T-helper 22 cell (primary cell): ENCODE results near the gene FAP.

Experiments
- DNase-seq: peaks from one replicate; pipeline ENCODE4 v3.0.0-alpha.2; 2020; ENCODE audit warnings: low read depth

The FAP gene

GRCh38 chr2:162242586-162243280 lies 512 bp downstream of the FAP start:
- DNase-seq: no peak

- no peak for DNase-seq
Measured at GRCh38 chr2:162241571-162241970, 1.7 kb downstream of the FAP start.

GRCh38 chr2:162234620-162235462 lies 8.4 kb downstream of the FAP start:
- DNase-seq: no peak

- no peak for DNase-seq
Measured at GRCh38 chr2:162233197-162233596, 10.0 kb downstream of the FAP start.

GRCh38 chr2:162232671-162233070 lies 10.6 kb downstream of the FAP start:
- no peak for DNase-seq

- DNase-seq: no peak
Measured at GRCh38 chr2:162232027-162232426, 11.2 kb downstream of the FAP start.

GRCh38 chr2:162230761-162231160 lies 12.5 kb downstream of the FAP start:
- DNase-seq: no peak

GRCh38 chr2:162226836-162227235 lies 16.4 kb downstream of the FAP start:
- DNase-seq: no peak

- DNase-seq: no peak
Measured at GRCh38 chr2:162221064-162221463, 22.2 kb downstream of the FAP start.

- DNase-seq: no peak
Measured at GRCh38 chr2:162220368-162220767, 22.9 kb downstream of the FAP start.

- no peak for DNase-seq
Measured at GRCh38 chr2:162219426-162219825, 23.8 kb downstream of the FAP start.

- DNase-seq: no peak
Measured at GRCh38 chr2:162217598-162217997, 25.6 kb downstream of the FAP start.

GRCh38 chr2:162215162-162215561 lies 28.1 kb downstream of the FAP start:
- DNase-seq: no peak

- DNase-seq: no peak
Measured at GRCh38 chr2:162212366-162212765, 30.9 kb downstream of the FAP start.

- DNase-seq: no peak
Measured at GRCh38 chr2:162211732-162212131, 31.5 kb downstream of the FAP start.

- no peak for DNase-seq
Measured at GRCh38 chr2:162210385-162210784, 32.9 kb downstream of the FAP start.

- no peak for DNase-seq
Measured at GRCh38 chr2:162202203-162202602, 41.0 kb downstream of the FAP start.

GRCh38 chr2:162200636-162201035 lies 42.6 kb downstream of the FAP start:
- no peak for DNase-seq

- DNase-seq: no peak
Measured at GRCh38 chr2:162199913-162200312, 43.3 kb downstream of the FAP start.

GRCh38 chr2:162198239-162198638 lies 45.0 kb downstream of the FAP start:
- no peak for DNase-seq

- DNase-seq: no peak
Measured at GRCh38 chr2:162197069-162197825, 46.0 kb downstream of the FAP start.

- DNase-seq: no peak
Measured at GRCh38 chr2:162196638-162197037, 46.6 kb downstream of the FAP start.

- no peak for DNase-seq
Measured at GRCh38 chr2:162188451-162188850, 54.8 kb downstream of the FAP start.
